ENCODE data around the gene CRY2. TPM values are rescaled to one million over a fixed set of nuclear protein-coding genes. Genes with fewer than 3 reads are reported as not detected.

The CRY2 gene
- total and polyA plus RNA-seq, 10 of the 15 experiments (the other 5 are each of a cell fraction or from before 2014, with no cell fraction given): 1.2 to 14.7 (median 8.1) TPM

- SMC1A ChIA-PET (ENCODE audit: uncharacterized antibody, unreplicated experiment): interaction anchor here (0.6 kb wide), 1 partner anchor 54 kb away, joined by 3 read pairs; no protein-coding TSS in a partner anchor
- BruUV-seq (replicated peaks): no TSS peak
- Histone ChIP-seq H3K4me2 (ENCODE audit: control insufficient read depth, insufficient read depth) (no peak overlapping the region), H4K20me1 (ENCODE audit: control insufficient read depth, insufficient read depth) (no peaks in the 10 kb centered on the region), H3K9me3 (replicated peaks; ENCODE audit: control insufficient read depth, insufficient read depth, low read length) (no peaks in the 10 kb centered on the region), H3K36me3 (ENCODE audit: control insufficient read depth in 2 of 2, insufficient read depth in 2 of 2, low read length in 1 of 2) (no peaks in the 10 kb centered on the region; a peak in 2 of 4 replicates), H3K79me2 (ENCODE audit: control insufficient read depth, insufficient read depth, low read length) (no peaks in the 10 kb centered on the region), H3K27ac (ENCODE audit: control insufficient read depth, insufficient read depth) (no peak overlapping the region), H3K27me3 (replicated peaks in 1 of 2; ENCODE audit: control insufficient read depth in 2 of 2, insufficient read depth in 2 of 2, low read length in 1 of 2) (no peaks in the 10 kb centered on the region), H3K9ac (ENCODE audit: control insufficient read depth, insufficient read depth, low read length) (no peak overlapping the region), H2AFZ (ENCODE audit: control insufficient read depth, low read depth, low read length) (no peak overlapping the region), H3K4me1 (ENCODE audit: control insufficient read depth, insufficient read depth, low read length) (no peaks in the 10 kb centered on the region), H3K4me3 (no peak overlapping the region)
- ATAC-seq: no peak
- RAD21 ChIA-PET (ENCODE audit: unreplicated experiment): no interaction called here
- no peak for DNase-seq (ENCODE audit: low read depth, low spot score)
- WGBS (ENCODE audit: insufficient coverage, insufficient replicate concordance, low lambda C conversion rate, missing lambda C conversion rate): 91% methylated on average over 7 of the region's 7 CpGs
- POLR2A ChIA-PET: no interaction called here
- CTCF ChIA-PET: interaction anchor here (1.8 to 3.5 kb wide), 2 partner anchors 7 to 126 kb away, joined by 6 to 8 read pairs; no protein-coding TSS in a partner anchor
- in situ Hi-C loops (cut with MboI) (no loop called here), intact Hi-C loops (cut with micrococcal nuclease; ENCODE audit: unreplicated experiment) (no loop called here)
- no peak for FAIRE-seq
- TF ChIP-seq ZBED1 (IDR thresholded peaks at IDR 0.05; ENCODE audit: borderline replicate concordance) (no peak), WRNIP1 (IDR thresholded peaks at IDR 0.05; ENCODE audit: borderline replicate concordance, low read depth, low read length) (no peak), IKZF2 (IDR thresholded peaks at IDR 0.05) (no peak), RCOR1 (conservative IDR thresholded peaks at IDR 0.05; ENCODE audit: low read depth, low read length) (no peak), JUND (IDR thresholded peaks at IDR 0.05; ENCODE audit: low read depth, low read length) (no peak), CEBPB (IDR thresholded peaks at IDR 0.05; ENCODE audit: borderline replicate concordance in 1 of 2, low read depth in 2 of 2, low read length in 2 of 2) (no peak), SREBF2 (IDR thresholded peaks at IDR 0.05; ENCODE audit: low read length) (no peak), ZNF687 (IDR thresholded peaks at IDR 0.05) (no peak), RELB (IDR thresholded peaks at IDR 0.05; ENCODE audit: low read depth) (no peak), YY1 (IDR thresholded peaks at IDR 0.05; ENCODE audit: low read depth, low read length) (no peak), CBX5 (IDR thresholded peaks at IDR 0.05; ENCODE audit: low read depth) (no peak), NRF1 (conservative IDR thresholded peaks at IDR 0.05; ENCODE audit: low read depth, low read length) (no peak), ATF7 (IDR thresholded peaks at IDR 0.05; ENCODE audit: low read depth) (no peak), IRF5 (IDR thresholded peaks at IDR 0.05; ENCODE audit: borderline replicate concordance) (no peak)
Measured at GRCh38 chr11:45879803-45880686, 32.8 kb downstream of the CRY2 start.

Measured in GM12878 (cell line).